SIG-M5 (cell line): ENCODE results near the gene ZFAND3.

Source experiments
- DNase-seq: peaks from one replicate; lab custom pipeline; 2025; lab: John Stamatoyannopoulos, UW

The ZFAND3 gene

GRCh38 chr6:38169977-38170526, 350.5 kb downstream of the ZFAND3 start:
- no peak for DNase-seq

DNA sequence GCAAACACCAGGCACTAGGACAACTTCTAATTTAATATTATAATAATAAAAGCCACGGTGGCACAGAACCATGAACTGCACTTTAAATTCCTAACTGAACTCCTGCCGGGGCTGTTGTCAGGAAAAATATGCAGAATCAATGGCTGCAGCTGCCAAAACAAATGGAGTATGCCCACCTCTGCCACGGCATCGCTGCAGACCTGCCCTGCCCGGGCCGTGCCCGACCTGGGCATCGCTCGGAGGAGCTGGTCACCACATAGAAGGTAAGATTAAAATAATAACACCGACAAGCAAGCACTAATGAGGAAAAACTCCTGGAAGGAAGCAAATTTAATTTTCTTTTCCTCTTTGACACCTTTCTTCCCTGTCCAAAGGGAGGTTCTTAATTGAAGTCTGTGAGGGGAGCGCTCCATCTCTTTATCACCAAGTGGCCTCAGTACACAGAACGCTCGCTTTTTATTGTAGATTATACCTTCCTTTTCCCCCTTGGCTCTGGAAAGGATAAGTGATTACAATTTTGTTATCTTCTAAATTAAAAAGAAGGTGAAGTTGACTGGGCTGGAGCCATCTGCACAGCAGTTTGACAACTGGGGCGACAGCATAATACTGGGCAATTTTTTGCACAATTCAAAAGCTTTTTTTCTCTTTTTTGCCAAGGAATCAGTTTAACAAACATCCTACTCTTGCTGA, 351.3 kb downstream of the ZFAND3 start:
- DNase-seq: no peak

DNA sequence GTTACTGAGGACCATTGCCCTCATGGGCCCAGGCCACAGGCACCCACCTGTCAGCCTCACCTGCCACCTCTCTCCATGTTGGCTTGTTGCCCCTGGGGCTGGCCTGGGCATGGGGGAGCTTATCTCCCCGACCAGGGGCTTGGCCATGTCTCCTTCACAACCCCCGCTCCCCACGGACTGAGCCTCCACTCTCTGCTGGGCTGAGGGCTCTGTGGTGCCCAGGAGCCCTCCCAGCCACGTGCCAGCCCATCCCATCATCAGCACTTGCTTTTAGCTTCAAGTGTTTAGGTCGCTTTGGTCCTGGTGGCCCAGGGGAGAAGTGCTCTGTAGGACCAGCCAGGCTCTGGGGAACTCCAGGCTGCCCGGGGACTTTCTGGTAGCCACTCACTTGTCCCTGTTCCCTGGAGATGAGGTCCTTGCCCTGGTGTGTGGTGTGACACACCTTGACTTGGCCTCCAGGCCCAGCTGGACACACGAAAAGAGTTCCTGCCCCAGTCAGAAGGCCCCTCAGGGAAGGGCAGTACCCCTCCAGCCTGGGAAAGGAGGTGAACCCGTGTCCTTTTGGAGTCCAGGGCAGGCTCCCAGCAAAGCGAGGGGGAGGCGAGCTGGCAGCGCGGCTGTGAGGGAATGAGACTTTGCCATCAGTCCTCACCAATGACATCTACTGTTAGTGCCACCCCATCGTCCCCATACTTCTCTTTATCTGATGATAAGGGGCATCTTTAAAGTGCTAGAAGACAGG, 352.6 kb downstream of the ZFAND3 start:
- no peak for DNase-seq

GRCh38 chr6:38172739-38173410, 353.3 kb downstream of the ZFAND3 start:
- no peak for DNase-seq

DNA sequence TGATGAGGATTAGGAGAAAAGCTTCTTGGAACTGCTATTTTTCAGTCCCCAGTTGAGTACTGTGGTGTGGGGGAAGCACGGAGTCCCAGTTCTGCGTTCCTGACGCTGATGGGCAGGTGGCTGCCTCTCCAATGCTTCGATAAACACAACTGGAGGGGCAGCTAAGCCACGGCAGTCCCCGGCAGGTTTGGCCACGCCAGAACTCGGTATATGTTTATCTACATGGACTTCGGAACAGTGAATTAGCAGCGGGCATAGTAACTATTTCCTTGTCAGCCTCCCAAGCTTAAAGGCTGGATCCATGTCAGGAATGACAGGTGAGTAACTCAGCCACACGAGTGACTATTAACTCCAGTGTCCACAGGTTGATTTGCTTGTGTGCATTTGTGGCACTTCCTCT, 354.4 kb downstream of the ZFAND3 start:
- DNase-seq: no peak

DNA sequence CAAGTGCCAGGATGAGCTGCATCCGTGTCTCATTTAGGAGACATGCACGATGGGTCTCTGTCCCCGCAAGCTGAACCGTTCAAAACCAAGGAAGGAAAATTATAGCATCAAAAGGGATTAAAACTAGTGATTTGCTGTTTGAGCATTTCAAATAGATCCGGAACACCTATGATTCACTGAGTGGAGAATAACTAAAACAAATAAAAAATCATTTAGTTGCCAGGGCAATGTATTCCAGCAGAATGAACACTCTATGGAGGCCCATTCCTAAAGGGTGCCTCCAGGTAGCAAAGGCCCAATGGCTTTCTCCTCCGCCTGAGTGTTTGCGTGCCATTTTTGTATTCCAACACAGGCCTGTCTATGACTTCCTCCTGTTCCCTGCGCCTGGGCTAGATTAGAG, 354.8 kb downstream of the ZFAND3 start:
- no peak for DNase-seq

- DNase-seq: no peak
Observed at GRCh38 chr6:38174806-38175495, 355.4 kb downstream of the ZFAND3 start.

DNA sequence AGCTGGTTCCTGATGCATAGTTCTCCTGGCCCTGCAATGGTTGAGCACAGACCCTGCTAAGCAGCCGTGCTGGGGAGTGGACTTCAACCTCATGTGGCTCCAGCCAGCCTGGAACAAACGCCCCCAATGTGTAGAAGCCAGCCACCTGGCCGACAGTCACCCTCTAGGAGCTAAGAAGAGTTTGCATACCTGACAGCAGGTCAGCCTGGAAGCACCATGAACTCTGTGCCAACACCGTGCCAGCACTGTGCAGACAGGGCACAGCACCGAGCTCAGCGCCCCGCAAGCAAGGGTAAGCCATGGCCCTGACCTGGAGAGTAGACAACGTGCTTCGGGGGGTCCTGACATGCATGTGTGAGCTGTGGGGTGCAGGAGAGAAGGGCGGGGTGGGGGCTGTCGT, 356.3 kb downstream of the ZFAND3 start:
- DNase-seq: no peak

DNA sequence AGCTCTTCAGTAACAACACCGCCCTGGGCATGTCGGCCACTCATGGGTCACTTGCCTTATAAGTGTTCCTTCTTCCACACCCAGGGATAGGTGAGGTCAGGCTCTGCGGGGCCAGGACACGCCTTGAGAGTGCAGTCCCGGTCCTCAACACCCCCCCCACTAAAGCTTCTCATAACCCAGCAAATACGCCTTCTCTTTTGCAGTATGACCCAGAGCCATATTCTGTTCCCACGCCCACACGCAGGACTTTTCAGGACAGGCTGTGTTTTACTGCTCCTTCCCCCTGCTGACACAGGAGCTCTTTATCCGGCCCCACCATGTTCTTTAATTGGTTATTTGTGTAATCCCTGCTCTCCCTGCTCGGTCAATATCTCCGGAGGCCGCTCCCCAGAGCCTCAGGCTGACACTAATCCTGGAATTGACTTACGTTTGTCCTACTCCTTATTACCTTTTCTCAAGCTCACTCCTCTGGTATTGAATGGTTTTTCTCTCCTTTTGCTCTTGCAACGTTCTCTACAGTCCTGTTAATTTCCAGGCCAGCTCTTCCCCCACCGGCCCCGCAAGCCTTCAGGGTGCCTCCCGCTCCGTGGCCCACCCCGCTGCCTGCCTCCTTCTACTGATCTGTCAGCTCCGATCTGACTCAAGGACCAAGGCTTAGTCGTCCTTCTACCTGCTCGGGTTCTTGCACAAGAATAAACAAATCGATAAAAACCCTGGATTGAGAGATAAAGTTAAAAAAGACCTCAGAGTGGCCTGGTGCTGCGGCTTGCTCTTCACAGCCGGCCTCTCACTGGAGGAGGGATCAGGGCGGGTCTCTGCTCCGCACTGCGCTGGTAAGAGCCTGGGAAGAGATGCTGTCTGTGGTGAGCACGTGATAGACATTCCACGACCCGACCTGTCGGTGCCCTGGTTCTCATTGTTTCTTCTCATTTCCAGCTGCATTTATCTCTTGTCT, 357.5 kb downstream of the ZFAND3 start:
- no peak for DNase-seq

- no peak for DNase-seq
Observed at GRCh38 chr6:38177882-38178583, 358.5 kb downstream of the ZFAND3 start.

DNA sequence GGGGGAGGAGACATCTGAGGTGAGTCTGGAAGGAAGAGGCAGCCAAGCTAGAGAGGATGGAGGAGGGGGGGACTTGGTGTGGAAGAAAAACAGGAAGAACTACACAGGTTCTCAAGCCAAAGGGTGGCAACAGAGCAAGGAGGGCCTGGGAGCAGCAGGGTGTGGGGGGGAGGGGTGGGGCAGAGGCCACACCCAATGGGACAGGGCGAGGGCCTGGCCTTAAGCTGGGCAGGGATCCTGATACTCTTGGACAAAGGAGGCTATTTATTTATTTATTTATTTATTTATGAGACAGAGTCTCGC, 359.0 kb downstream of the ZFAND3 start:
- DNase-seq: no peak

- no peak for DNase-seq
Observed at GRCh38 chr6:38179300-38179699, 359.8 kb downstream of the ZFAND3 start.

GRCh38 chr6:38179794-38180430, 360.4 kb downstream of the ZFAND3 start:
- no peak for DNase-seq

GRCh38 chr6:38180586-38180985, 361.1 kb downstream of the ZFAND3 start:
- DNase-seq: no peak

DNA sequence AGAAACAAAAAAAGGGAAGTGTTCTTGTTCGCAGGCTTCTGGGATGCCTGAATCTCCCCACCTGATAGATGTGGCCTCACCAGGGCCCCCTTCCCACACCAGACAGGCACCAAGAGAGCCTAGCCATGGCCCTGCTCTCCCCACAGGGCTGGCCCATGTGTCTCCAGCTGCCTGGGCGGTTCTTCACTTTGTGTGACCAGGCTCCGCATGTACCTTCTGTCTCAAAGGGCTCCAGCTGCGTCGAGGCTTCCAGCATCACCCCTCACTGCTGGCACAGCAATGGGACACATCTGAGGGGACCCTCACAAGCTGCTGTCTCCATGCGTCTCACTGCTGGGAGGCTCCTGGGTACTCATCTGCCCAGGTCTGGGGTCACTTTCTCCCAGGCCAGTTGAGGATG, 362.9 kb downstream of the ZFAND3 start:
- no peak for DNase-seq

GRCh38 chr6:38183856-38184584, 364.5 kb downstream of the ZFAND3 start:
- DNase-seq: no peak

DNA sequence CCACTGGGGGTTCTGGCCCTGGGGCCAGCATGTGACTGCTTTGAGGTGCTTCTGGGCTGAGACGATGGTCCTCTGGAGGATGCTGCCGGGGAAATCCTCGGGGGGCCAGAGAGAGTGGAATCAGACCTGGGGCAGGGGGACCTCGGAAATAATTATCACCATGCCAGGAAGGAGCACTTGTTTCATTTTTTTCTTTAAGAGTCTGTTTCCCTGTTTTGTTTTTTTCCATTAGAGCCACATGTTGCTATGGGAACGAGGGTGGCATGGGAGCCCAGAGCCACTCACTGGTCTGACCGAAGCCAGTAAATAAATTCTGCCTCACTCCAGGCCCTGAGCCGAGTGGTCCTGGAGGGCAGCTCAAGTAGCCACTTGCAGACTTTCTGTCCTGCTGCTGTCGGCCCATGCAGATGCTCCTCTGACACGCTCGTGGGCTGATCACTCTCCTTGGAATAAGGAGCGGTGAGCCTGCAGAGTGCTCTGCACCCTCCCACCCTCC, 365.1 kb downstream of the ZFAND3 start:
- no peak for DNase-seq

DNA sequence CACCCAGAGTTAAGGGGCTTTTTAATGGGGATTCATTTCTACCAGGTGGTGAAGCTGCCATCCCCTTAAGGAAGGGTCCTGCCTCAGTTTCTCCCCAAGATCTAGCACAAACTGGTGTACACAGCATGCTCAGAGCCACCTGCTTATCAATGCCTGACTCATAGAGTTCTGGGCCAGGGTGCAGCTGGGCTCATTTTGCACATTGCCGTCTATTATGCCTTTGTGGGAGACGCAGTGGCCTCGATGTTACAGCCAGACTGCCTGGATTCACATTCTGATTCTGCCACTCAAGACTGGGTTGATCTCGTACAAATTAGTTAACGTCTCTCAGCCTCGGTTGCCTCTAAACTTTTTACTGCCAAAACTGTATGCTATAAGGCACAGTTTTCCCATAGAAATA, 365.7 kb downstream of the ZFAND3 start:
- no peak for DNase-seq

- DNase-seq: no peak
Observed at GRCh38 chr6:38185752-38186151, 366.2 kb downstream of the ZFAND3 start.
